NCI-H2171 (cell line): ENCODE results near the gene SLC47A2.
A peak's percentile ranks its signal among the peaks of the same experiment; 100 is the strongest.
"Not testable (repeated sequence)": the region's sequence is repeated elsewhere in the genome, so short reads cannot be mapped to it uniquely, and the experiment has no call there.

Experiments
- DNase-seq: peaks from one replicate; lab custom pipeline; 2025; lab: John Stamatoyannopoulos, UW

The SLC47A2 gene

GRCh38 chr17:19716108-19717030, at the start of gene SLC47A2:
Gene SLC47A2 (minus strand): TSS chr17:19716584. CDS start chr17:19716555, 29 bp downstream.
- no peak for DNase-seq

GRCh38 chr17:19766016-19766415, 49.6 kb upstream of the SLC47A2 start:
- no peak for DNase-seq

- not testable (repeated sequence) for DNase-seq
These were observed 47.6 kb upstream of the SLC47A2 start for GRCh38 chr17:19763991-19764390.

GRCh38 chr17:19763416-19763815, 47.0 kb upstream of the SLC47A2 start:
- no peak for DNase-seq

GRCh38 chr17:19762515-19762961, 46.2 kb upstream of the SLC47A2 start:
- DNase-seq: peak; percentile 32

- DNase-seq: no peak
These were observed 44.4 kb upstream of the SLC47A2 start for GRCh38 chr17:19760746-19761145.

GRCh38 chr17:19759568-19760549, 43.5 kb upstream of the SLC47A2 start:
- DNase-seq: no peak

- no peak for DNase-seq
These were observed 41.3 kb upstream of the SLC47A2 start for GRCh38 chr17:19757536-19758180.

- DNase-seq: no peak
These were observed 40.2 kb upstream of the SLC47A2 start for GRCh38 chr17:19756546-19756945.

GRCh38 chr17:19755821-19756510, 39.6 kb upstream of the SLC47A2 start:
- no peak for DNase-seq

GRCh38 chr17:19755392-19755791, 39.0 kb upstream of the SLC47A2 start:
- no peak for DNase-seq

GRCh38 chr17:19753661-19754463, 37.5 kb upstream of the SLC47A2 start:
- DNase-seq: no peak

GRCh38 chr17:19753051-19753509, 36.7 kb upstream of the SLC47A2 start:
- no peak for DNase-seq

- DNase-seq: no peak
These were observed 36.0 kb upstream of the SLC47A2 start for GRCh38 chr17:19752216-19753050.

- DNase-seq: no peak
These were observed 34.5 kb upstream of the SLC47A2 start for GRCh38 chr17:19750835-19751234.

GRCh38 chr17:19750020-19750572, 33.7 kb upstream of the SLC47A2 start:
- no peak for DNase-seq

- no peak for DNase-seq
These were observed 32.4 kb upstream of the SLC47A2 start for GRCh38 chr17:19748807-19749193.

- DNase-seq: peak; percentile 43
These were observed 31.7 kb upstream of the SLC47A2 start, which contains the start of gene ALDH3A1 for GRCh38 chr17:19747829-19748806. Gene ALDH3A1 (minus strand): TSS chr17:19748298. CDS start chr17:19745129, 3,169 bp downstream.
